ENCODE results near the gene ATP9B. TPM values are rescaled to one million over a fixed set of nuclear protein-coding genes. Genes with fewer than 3 reads are reported as not detected.

The ATP9B gene
- total RNA-seq, 1 experiment from 2014 or later, result 17.8 TPM

DNA sequence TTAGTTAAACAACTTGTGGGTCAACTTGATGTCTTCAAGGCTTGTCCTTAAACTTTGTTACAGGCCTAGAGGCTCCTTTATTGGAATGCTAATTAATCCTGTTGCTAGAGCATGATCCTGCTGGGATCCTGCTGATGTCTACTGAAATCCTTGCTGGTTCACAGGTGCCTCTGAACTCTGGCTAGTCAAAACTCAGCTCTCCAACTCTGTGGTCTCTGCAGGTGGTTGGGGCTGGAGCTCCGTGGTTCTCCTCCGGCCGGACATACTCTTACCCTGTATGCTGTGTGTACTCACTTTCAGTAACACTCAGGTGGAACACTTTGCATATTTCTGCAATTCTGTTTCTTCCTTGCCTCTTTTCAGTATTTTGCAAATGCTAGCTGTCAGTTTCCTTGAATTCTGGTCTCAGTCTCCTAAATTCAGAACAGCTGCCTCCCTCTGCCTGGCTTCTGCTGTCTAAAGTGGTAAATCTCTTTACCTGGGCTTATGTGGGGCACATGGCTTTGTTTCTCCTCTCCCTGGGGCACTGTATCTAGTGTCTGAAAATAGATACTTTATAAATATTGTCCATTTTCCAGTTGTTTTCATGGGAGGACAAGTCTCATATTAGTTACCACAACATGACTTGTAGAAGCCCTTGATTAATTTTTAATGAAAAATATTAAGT is 113.0 kb downstream of the ATP9B start:
- ChIA-PET RAD21 (ENCODE audit: low non-redundant PET in 1 of 2, low total read pairs in 2 of 2, uncharacterized antibody in 2 of 2, unreplicated experiment in 2 of 2) (no interaction called here), CTCF (no interaction called here), POLR2A (no interaction called here)
- TF ChIP-seq, protein P1, sequence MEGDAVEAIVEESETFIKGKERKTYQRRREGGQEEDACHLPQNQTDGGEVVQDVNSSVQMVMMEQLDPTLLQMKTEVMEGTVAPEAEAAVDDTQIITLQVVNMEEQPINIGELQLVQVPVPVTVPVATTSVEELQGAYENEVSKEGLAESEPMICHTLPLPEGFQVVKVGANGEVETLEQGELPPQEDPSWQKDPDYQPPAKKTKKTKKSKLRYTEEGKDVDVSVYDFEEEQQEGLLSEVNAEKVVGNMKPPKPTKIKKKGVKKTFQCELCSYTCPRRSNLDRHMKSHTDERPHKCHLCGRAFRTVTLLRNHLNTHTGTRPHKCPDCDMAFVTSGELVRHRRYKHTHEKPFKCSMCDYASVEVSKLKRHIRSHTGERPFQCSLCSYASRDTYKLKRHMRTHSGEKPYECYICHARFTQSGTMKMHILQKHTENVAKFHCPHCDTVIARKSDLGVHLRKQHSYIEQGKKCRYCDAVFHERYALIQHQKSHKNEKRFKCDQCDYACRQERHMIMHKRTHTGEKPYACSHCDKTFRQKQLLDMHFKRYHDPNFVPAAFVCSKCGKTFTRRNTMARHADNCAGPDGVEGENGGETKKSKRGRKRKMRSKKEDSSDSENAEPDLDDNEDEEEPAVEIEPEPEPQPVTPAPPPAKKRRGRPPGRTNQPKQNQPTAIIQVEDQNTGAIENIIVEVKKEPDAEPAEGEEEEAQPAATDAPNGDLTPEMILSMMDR (IDR thresholded peaks at IDR 0.05 in 2 of 3, conservative IDR thresholded peaks at IDR 0.05 in 1 of 3; ENCODE audit: borderline replicate concordance in 1 of 3, insufficient read depth in 1 of 3, low read depth in 2 of 3, low read length in 2 of 3), result no peak
- no peak for TF ChIP-seq ELF1 (IDR thresholded peaks at IDR 0.05; ENCODE audit: borderline replicate concordance, low read depth)
- TF ChIP-seq SRF (IDR thresholded peaks at IDR 0.05; ENCODE audit: low read depth), result no peak
- TF ChIP-seq, protein P2, sequence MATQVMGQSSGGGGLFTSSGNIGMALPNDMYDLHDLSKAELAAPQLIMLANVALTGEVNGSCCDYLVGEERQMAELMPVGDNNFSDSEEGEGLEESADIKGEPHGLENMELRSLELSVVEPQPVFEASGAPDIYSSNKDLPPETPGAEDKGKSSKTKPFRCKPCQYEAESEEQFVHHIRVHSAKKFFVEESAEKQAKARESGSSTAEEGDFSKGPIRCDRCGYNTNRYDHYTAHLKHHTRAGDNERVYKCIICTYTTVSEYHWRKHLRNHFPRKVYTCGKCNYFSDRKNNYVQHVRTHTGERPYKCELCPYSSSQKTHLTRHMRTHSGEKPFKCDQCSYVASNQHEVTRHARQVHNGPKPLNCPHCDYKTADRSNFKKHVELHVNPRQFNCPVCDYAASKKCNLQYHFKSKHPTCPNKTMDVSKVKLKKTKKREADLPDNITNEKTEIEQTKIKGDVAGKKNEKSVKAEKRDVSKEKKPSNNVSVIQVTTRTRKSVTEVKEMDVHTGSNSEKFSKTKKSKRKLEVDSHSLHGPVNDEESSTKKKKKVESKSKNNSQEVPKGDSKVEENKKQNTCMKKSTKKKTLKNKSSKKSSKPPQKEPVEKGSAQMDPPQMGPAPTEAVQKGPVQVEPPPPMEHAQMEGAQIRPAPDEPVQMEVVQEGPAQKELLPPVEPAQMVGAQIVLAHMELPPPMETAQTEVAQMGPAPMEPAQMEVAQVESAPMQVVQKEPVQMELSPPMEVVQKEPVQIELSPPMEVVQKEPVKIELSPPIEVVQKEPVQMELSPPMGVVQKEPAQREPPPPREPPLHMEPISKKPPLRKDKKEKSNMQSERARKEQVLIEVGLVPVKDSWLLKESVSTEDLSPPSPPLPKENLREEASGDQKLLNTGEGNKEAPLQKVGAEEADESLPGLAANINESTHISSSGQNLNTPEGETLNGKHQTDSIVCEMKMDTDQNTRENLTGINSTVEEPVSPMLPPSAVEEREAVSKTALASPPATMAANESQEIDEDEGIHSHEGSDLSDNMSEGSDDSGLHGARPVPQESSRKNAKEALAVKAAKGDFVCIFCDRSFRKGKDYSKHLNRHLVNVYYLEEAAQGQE (IDR thresholded peaks at IDR 0.05; ENCODE audit: low read depth), result no peak
- TF ChIP-seq FOSL1 (IDR thresholded peaks at IDR 0.05; ENCODE audit: low read depth), result no peak
- no peak for TF ChIP-seq ZFX (IDR thresholded peaks at IDR 0.05)
- no peak for TF ChIP-seq EGR1 (IDR thresholded peaks at IDR 0.05; ENCODE audit: low read depth)
- TF ChIP-seq, protein P3, sequence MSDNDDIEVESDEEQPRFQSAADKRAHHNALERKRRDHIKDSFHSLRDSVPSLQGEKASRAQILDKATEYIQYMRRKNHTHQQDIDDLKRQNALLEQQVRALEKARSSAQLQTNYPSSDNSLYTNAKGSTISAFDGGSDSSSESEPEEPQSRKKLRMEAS (IDR thresholded peaks at IDR 0.05), result no peak
- no peak for TF ChIP-seq SIN3A (IDR thresholded peaks at IDR 0.05; ENCODE audit: low read depth)
- no peak for TF ChIP-seq POLR2AphosphoS5 (IDR thresholded peaks at IDR 0.05; ENCODE audit: low read depth, low read length)
- TF ChIP-seq JUND (IDR thresholded peaks at IDR 0.05), result no peak
- TF ChIP-seq YY1 (IDR thresholded peaks at IDR 0.05; ENCODE audit: extremely low read depth, insufficient replicate concordance, low read depth, low read length), result no peak
- no peak for TF ChIP-seq CEBPB (IDR thresholded peaks at IDR 0.05; ENCODE audit: low read depth)
- TF ChIP-seq ZNF274 (IDR thresholded peaks at IDR 0.05; ENCODE audit: low read depth, low read length), result no peak
- DNase-seq (ENCODE audit: low read depth, low spot score) (no peak), ATAC-seq (no peak)
- 0 out of 2 replicates have a peak, but pooled peaks cover 7% of the 10 kb centered on the region for H3K79me2 ChIP-seq (ENCODE audit: insufficient read depth, low read length)
- intact Hi-C loops (cut with micrococcal nuclease), result no loop called here
- H3K27me3 ChIP-seq (ENCODE audit: insufficient read depth, low read length), result no peaks in the 10 kb centered on the region
- no peaks in the 10 kb centered on the region for H3K9me2 ChIP-seq (ENCODE audit: insufficient read depth)
- no peak overlapping the region for H3K27ac ChIP-seq (ENCODE audit: low read depth, low read length)
- no peak overlapping the region for H3K4me3 ChIP-seq (replicated peaks in 1 of 2; ENCODE audit: low read depth in 1 of 2, low read length in 2 of 2)
- no peaks in the 10 kb centered on the region for H3K36me3 ChIP-seq (ENCODE audit: control insufficient read depth in 1 of 2, insufficient read depth in 2 of 2, low read length in 2 of 2)
- 0 out of 2 replicates have a peak, but pooled peaks cover 4% of the 10 kb centered on the region for H4K20me1 ChIP-seq (ENCODE audit: insufficient read depth)
- H3K4me1 ChIP-seq (ENCODE audit: control insufficient read depth in 1 of 2, insufficient read depth in 2 of 2, low read length in 2 of 2), result no peaks in the 10 kb centered on the region
- no TSS peak for BruUV-seq (replicated peaks)
- no peak overlapping the region for H3K4me2 ChIP-seq (ENCODE audit: low read length)
- no peak overlapping the region for H2AFZ ChIP-seq (ENCODE audit: low read depth, low read length, poor library complexity, severe bottlenecking)
- H3K9me3 ChIP-seq (ENCODE audit: control insufficient read depth in 1 of 2, insufficient read depth in 1 of 2, low read depth in 1 of 2, low read length in 2 of 2), result no peaks in the 10 kb centered on the region
- no peak overlapping the region for H3K9ac ChIP-seq (ENCODE audit: low read length)

Measured in HCT116 (cell line).